GM20431 (cell line): Measurements from ENCODE around the gene TPPP.

Source experiments
- in situ Hi-C: fragments of 300-500 bp; cut with MseI, MboI; formaldehyde crosslinking; loops from one replicate; pipeline ENCODE4 v1.15.0; 2020; ENCODE audit warnings: low sequenced_read_pairs; ENCODE audit not compliant: unreplicated experiment

The TPPP gene

GRCh38 chr5:612498-613424 is 80.4 kb downstream of the TPPP start:
- in situ Hi-C loops = no loop called here

GRCh38 chr5:611731-612486 is 81.2 kb downstream of the TPPP start, which contains the start of gene CEP72:
Gene CEP72, plus strand, starts transcription at chr5:612340. Its CDS starts 22 bp downstream, at chr5:612362.
- in situ Hi-C loops = no loop called here

GRCh38 chr5:610744-611730 is 82.1 kb downstream of the TPPP start:
- in situ Hi-C loops = no loop called here

GRCh38 chr5:610011-610743 is 83.0 kb downstream of the TPPP start:
- in situ Hi-C loops = no loop called here
